Medulla oblongata (tissue), 1 donor: ENCODE measurements around the gene TMED9.
"Not testable (repeated sequence)": the region's sequence is repeated elsewhere in the genome, so short reads cannot be mapped to it uniquely, and the experiment has no call there.

Experiments
- DNase-seq: peaks from one replicate; pipeline ENCODE4 v3.0.0-alpha.2; 2015; ENCODE audit errors: extremely low spot score

TMED9 gene

DNA sequence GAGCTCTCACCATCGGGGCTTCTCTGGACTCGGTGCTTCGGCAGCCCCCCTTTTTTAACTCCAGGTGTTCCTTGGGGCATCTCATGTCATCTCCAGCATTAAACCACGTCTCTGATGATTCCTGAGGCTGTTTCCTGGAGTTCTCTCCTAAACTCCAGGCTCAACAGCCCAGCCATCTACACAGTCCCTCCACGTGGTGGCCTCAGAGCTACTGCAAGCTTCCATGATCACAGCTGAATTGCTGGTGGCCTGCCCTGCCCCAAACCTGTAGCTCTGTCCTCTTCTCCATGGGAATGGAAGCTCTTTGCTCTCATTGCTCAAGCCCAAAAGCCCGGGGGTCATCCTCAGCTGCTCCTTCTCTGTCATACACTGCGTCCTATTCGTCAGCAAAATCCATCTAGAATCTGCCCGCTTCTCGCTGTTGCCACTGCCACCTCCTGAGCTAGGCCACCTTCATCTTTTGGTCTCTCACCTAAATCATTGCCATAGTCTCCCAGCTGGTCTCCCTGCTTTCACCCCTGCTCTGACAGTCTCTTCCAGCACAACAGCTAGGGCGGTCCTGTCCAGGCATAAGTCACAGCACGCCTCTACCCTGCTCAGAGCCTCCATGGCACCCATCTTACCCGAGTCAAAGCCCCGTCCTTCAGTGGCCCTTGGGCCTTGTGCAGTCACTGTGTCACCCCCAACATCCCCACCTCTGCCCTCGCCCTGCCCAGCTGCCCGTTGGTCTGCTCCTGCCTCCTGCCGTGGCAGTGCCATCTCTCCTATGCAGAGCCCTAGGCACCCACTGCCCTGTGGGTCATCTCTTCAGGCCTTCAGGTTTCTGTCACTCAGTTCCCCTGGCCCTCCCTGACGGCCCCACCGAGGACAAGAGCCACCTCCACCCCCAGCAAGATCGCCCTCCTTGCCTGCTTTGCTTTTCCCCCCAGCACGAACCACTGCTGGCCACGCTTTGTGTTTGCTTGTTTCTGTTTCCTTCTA, 14.4 kb downstream of the TMED9 start:
- no peak for DNase-seq

DNA sequence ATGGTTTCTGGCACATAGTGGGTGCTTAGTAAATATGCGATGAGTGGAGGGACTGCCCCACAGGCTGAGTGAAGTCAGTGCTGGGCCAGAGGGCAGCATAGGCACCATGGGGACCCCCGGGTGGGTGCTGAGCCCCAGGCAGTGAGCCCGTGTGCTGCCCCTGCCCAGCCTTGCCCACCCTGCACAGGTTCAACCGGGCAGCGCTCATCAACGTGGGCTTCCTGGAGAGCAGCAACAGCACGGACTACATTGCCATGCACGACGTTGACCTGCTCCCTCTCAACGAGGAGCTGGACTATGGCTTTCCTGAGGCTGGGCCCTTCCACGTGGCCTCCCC, 15.1 kb downstream of the TMED9 start:
- no peak for DNase-seq

DNA sequence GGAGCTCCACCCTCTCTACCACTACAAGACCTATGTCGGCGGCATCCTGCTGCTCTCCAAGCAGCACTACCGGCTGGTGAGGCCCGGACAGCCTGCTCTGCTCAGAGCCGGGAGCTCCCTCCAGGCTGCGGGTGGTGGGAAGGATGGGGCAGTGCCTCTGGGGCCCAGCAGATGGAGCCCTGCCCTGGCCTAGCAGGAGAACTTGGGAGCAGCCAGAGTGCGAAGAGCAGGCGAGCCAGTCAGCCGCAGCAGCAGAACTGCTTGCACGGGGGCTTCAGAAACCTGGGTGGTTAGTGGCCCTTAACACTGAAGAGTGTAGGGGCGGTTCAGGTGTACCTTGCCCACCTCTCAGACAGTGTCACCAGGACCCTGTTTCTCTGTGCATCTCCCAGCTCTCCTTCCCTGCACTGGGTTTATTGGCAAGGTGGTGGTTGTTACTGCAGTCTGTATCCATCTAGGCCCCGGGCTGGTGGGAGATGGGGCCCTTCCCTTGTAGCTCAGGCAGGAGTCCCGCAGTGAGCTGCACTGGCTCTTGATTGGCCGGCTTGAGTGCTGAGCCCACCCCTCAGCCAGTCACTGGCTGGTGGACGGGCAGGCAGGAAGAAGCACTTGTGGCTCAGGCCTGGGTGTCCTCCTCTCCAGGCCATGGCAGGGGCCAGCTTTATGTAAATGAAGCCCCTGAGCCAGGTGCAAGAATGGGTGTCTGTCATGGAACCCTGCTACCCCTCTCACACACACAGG, 15.6 kb downstream of the TMED9 start:
- peak; percentile 71 for DNase-seq

DNA sequence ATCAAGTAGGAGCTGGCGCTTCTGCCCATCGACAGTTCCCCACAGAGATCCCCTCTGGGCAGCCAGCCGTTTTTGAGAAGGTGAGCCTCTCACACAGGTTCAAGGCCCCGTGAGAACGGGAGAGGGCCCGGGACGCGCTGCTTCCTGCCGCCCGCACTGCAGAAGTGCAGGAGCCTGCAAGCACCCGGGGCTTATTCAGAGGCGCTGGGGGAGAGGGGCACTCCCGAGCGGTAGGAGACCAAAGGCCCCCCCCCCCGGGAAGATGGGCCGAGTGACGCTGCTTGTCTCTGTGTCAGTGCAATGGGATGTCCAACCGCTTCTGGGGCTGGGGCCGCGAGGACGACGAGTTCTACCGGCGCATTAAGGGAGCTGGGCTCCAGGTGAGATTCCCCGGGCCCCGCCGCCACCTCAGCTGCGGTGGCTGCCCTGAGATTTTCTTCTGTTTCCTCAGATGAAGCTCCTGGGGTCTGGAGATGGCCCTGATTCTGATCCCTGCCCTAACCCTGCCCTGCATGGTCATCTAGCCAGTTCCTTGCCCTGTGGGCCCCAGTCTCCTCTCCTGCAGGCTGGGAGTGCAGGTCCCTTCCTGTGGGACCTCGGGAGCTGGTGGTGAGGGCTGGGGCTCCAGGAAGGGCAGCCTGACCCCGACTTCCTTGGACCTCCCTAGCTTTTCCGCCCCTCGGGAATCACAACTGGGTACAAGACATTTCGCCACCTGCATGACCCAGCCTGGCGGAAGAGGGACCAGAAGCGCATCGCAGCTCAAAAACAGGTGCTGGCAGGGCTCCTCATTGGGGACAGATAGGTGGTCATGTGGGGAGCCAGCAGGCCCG, 16.5 kb downstream of the TMED9 start:
- DNase-seq: no peak

DNA sequence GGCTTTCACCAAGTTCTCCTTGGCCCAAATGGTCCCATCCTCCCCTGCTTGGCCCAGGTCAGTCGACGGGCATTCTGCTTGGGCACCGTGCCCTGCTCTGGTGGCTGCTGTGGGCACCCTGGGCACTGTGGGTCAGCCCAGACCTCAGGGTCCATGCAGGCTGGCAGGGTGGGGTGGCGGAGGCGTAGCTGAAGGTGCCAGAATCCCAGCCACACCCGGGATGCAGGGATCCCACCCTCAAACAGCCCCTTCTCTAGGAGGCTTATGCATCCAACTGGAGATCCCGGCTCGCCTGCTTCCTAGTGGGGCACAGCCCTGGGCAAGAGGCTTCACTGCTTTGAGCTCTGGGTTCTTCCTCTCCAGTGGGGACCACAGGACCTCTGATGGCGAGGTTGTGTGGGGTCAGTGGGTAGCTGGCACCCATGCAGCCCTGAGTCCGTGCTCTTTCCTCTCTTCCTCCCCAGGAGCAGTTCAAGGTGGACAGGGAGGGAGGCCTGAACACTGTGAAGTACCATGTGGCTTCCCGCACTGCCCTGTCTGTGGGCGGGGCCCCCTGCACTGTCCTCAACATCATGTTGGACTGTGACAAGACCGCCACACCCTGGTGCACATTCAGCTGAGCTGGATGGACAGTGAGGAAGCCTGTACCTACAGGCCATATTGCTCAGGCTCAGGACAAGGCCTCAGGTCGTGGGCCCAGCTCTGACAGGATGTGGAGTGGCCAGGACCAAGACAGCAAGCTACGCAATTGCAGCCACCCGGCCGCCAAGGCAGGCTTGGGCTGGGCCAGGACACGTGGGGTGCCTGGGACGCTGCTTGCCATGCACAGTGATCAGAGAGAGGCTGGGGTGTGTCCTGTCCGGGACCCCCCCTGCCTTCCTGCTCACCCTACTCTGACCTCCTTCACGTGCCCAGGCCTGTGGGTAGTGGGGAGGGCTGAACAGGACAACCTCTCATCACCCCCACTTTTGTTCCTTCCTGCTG, 17.4 kb downstream of the TMED9 start:
- no peak for DNase-seq

DNA sequence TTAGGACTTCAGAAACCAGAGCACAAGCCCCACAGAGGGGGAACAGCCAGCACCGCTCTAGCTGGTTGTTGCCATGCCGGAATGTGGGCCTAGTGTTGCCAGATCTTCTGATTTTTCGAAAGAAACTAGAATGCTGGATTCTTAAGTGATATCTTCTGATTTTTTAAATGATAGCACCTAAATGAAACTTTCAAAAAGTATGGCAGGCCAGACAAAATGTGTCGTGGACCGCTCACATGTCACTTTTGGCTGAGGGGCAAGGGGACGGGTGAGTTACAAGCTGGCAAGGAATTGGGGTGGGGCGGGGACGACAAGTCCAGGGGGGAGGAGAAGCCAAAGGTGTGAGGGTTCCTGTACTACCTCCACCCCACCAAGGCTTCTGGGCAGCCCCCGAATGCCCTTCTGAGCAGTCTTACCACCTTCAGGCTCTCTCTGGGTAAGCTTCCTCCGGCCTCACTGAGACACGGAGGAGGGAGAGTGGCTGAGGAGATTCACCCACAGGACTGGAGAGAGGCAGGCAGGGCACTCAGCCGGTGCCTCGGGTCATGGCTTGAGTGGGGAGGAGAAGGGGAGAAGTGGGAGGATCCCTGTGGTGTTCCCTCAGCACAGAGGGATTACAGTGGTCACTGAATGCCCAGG, 18.2 kb downstream of the TMED9 start:
- no peak for DNase-seq

DNA sequence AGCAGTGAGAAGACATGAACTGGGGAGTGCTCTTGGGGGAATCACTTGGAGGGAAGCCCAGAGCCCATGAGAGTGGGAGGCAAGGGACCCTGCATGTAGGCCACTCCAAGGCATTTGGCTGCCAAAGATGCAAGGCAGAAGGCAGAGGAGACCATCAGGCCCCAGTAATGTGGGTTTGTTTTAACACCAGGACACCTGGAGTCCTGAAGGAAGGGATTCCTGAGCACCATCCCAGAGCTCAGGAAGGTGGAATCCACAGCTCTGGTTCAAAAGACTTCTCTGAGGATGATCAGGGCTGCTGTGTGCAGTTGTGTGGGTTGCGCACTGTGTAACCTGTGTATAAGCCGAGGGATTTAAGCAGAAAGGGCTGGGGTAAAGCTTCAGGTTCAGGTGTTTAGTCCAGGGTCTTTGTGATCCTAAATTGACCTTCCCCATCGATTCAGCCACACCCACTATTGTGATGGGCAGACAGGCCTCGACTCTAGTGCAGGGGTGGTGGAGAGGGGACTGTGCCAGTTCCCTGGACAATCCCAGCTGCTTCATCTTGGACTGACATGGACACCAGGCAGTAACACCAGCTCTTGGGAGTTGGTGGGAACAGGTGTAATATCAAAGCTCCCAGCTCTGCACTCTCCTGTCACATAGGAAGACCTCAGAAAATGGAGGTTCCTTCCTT, 18.9 kb downstream of the TMED9 start:
- DNase-seq: no peak

DNA sequence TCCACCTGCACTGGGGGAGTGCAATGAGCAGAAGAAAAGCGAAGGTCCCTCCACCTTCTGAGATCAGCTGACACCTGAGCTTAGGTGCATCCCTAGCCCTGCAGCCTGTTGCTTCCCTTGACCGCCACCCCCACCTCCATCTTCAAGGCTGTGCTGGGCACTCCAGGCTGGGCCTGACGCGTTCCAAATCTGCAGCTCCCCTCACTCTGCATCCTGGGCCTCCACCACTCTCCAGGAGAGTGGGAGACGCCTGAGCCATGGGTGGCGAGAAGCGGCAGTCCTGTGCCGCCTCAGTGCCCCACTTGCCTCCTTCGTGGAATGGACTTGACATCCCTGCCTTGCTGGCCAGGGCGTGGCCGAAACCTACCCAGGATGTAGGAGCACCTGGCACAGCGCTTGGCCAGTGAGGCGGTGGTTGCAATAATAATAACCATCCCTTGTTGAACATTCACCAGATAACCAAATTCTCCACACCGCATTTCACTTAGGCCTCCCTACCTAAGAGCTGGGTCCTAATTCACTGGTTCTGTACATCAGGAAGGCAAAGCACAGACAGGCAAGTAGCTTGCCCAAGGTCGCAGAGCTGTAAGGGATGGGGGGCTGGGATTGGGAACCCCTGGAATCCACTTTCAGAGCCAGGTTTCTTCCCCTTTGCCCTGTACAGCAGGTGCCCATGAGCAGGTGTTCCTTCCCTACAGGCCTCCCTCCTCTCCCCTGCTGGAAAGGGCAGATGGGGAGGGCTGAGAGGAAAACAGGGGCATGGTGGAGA, 19.6 kb downstream of the TMED9 start:
- no peak for DNase-seq

DNA sequence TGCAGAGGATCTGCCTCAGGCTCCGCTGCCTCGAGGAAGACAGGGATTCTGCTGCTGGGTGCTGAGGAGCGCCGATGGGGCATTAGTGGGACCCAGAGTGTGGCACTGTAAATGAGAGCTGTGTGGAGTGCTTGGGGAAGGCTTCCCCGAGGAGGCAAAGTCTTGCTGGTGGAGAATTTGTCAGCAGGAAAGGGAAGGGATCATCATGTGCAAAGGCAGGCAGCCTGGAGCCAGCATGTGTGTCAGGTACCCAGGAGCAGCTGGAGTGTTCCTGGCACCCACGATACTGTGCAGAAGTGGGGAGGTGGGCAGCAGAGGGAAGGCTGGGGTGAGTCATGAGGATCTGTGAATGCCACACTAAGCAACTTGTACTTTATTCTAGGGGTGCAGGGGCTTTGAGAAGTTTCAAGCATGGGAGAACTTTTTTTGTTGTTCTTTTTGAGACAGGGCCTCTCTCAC, 20.2 kb downstream of the TMED9 start:
- no peak for DNase-seq

DNA sequence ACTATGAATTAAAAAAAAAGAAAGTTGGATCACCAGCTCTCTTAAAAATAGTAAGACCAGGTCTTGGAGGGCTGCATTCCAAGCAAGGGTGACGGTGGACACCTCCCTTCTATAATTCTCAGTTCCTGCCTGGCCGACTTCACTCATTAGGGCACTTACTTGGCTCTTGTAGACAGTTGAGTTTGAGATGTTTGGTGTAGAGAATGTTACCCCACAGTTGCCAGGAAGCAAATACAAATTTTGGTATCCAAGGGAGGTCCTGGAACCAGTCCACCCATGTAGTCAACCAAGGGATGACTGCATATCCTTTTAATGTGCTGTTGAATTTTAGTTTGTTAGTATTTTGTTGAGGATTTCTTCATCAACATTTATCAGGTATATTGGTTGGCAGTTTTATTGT, 28.6 kb downstream of the TMED9 start:
- DNase-seq: peak; percentile 23

DNA sequence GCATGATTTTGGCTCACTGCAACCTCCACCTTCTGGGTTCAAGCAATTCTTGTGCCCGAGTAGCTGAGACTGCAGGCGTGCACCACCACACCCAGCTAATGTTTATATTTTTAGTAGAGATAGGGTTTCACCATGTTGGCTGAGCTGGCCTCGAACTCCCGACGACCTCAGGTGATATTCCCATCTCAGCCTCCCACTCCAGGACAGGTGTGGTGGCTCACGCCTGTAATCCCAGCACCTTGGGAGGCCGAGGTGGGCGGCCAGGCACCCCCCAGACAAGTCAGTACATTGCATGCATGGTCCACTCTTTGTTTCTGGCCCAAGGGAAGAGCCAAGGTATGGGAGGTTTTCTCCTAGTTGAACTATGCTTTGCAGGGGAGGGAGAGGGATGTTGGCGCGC, 32.2 kb downstream of the TMED9 start:
- DNase-seq: not testable (repeated sequence)

DNA sequence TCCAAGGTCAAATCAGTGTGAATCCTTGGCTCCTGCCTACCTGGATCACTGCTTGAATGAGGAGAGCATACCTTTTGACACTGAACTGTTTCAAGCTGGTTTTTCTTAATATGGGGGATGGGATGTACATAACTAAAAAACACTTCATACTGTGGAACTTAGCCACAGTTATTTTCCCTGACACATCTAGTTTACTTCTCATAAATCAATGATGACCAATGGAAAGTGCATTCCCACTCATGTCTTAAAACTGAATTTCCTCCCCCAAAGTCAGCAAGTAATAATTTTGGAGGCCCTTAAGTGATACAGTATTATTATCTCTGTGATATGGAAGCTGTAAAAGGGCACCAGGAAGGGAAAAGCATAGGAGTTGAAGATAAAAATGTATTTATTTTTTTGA, 38.2 kb downstream of the TMED9 start:
- not testable (repeated sequence) for DNase-seq

DNA sequence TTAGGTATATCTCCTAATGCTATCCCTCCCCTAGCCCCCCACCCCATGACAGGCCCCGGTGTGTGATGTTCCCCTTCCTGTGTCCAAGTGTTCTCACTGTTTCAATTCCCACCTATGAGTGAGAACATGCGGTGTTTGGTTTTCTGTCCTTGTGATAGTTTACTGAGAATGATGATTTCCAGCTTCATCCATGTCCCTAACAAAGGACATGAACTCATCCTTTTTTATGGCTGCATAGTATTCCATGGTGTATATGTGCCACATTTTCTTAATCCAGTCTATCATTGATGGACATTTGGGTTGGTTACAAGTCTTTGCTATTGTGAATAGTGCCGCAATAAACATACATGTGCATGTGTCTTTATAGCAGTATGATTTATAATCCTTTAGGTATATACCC, 42.9 kb downstream of the TMED9 start:
- not testable (repeated sequence) for DNase-seq

DNA sequence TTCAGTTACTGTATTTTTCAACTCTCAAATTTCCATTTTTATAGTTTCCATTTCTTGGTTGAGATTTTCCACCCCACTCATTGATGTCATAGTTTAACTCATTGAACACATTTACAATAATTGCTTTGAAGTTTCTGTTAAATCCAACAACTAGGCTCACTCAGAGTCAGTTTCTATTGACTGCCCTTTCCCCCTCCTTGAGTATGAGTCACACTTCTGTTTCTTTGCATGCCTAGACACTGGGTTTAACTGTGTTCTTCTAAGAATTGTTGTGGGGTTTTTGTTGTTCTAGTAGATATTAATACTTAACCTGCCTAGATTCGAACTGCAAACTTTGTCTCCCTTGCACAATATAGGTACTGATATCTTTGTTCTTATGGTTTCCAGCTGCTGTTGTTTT, 53.5 kb downstream of the TMED9 start:
- DNase-seq: not testable (repeated sequence)
